Measurements from ENCODE around the gene PREPL. TPM values are rescaled to one million over a fixed set of nuclear protein-coding genes. Genes with fewer than 3 reads are reported as not detected.

PREPL gene
- total RNA-seq, 1 donor from 2014 or later: 38.4 TPM

GRCh38 chr2:44369392-44369791 lies 8.1 kb upstream of the PREPL start:
- no peak overlapping the region for H3K27ac Mint-ChIP-seq (ENCODE audit: unreplicated experiment)
- H3K9me3 Mint-ChIP-seq (ENCODE audit: unreplicated experiment): no peaks in the 10 kb centered on the region
- no peak for DNase-seq
- no peak overlapping the region for H3K4me3 Mint-ChIP-seq (ENCODE audit: unreplicated experiment)
- no peaks in the 10 kb centered on the region for H3K36me3 Mint-ChIP-seq (ENCODE audit: unreplicated experiment)
- no peak for TF ChIP-seq CTCF (IDR thresholded peaks at IDR 0.05; ENCODE audit: partially characterized antibody, unreplicated experiment)
- no peaks in the 10 kb centered on the region for H3K27me3 Mint-ChIP-seq (ENCODE audit: unreplicated experiment)
- H3K4me1 Mint-ChIP-seq (ENCODE audit: low read depth, unreplicated experiment): no peaks in the 10 kb centered on the region

GRCh38 chr2:44367591-44367990 lies 6.3 kb upstream of the PREPL start:
- peaks cover 1% of the 10 kb centered on the region for H3K9me3 Mint-ChIP-seq (ENCODE audit: unreplicated experiment)
- no peak overlapping the region for H3K27ac Mint-ChIP-seq (ENCODE audit: unreplicated experiment)
- DNase-seq: no peak
- peaks cover under 1% of the 10 kb centered on the region for H3K27me3 Mint-ChIP-seq (ENCODE audit: unreplicated experiment)
- no peaks in the 10 kb centered on the region for H3K4me1 Mint-ChIP-seq (ENCODE audit: low read depth, unreplicated experiment)
- no peak overlapping the region for H3K4me3 Mint-ChIP-seq (ENCODE audit: unreplicated experiment)
- TF ChIP-seq CTCF (IDR thresholded peaks at IDR 0.05; ENCODE audit: partially characterized antibody, unreplicated experiment): no peak
- no peaks in the 10 kb centered on the region for H3K36me3 Mint-ChIP-seq (ENCODE audit: unreplicated experiment)

GRCh38 chr2:44364604-44365003 lies 3.3 kb upstream of the PREPL start:
- H3K9me3 Mint-ChIP-seq (ENCODE audit: unreplicated experiment): peaks cover 6% of the 10 kb centered on the region
- peaks cover 6% of the 10 kb centered on the region for H3K4me1 Mint-ChIP-seq (ENCODE audit: low read depth, unreplicated experiment)
- peaks cover 4% of the 10 kb centered on the region for H3K27me3 Mint-ChIP-seq (ENCODE audit: unreplicated experiment)
- H3K4me3 Mint-ChIP-seq (ENCODE audit: unreplicated experiment): no peak overlapping the region
- H3K36me3 Mint-ChIP-seq (ENCODE audit: unreplicated experiment): no peaks in the 10 kb centered on the region
- no peak for DNase-seq
- TF ChIP-seq CTCF (IDR thresholded peaks at IDR 0.05; ENCODE audit: partially characterized antibody, unreplicated experiment): no peak
- H3K27ac Mint-ChIP-seq (ENCODE audit: unreplicated experiment): no peak overlapping the region

GRCh38 chr2:44362207-44363015 lies 1.1 kb upstream of the PREPL start:
- Mint-ChIP-seq H3K27me3 (ENCODE audit: unreplicated experiment) (peaks cover 4% of the 10 kb centered on the region), H3K27ac (ENCODE audit: unreplicated experiment) (peak overlapping the region; percentile 95), H3K4me1 (ENCODE audit: low read depth, unreplicated experiment) (peaks cover 6% of the 10 kb centered on the region), H3K4me3 (ENCODE audit: unreplicated experiment) (peak overlapping the region; percentile 100), H3K36me3 (ENCODE audit: unreplicated experiment) (no peaks in the 10 kb centered on the region), H3K9me3 (ENCODE audit: unreplicated experiment) (peaks cover 6% of the 10 kb centered on the region)
- DNase-seq: peak; percentile 50
- no peak for TF ChIP-seq CTCF (IDR thresholded peaks at IDR 0.05; ENCODE audit: partially characterized antibody, unreplicated experiment)

- peak overlapping the region; percentile 100 for H3K27ac Mint-ChIP-seq (ENCODE audit: unreplicated experiment)
- H3K36me3 Mint-ChIP-seq (ENCODE audit: unreplicated experiment): no peaks in the 10 kb centered on the region
- peaks cover 6% of the 10 kb centered on the region for H3K4me1 Mint-ChIP-seq (ENCODE audit: low read depth, unreplicated experiment)
- TF ChIP-seq CTCF (IDR thresholded peaks at IDR 0.05; ENCODE audit: partially characterized antibody, unreplicated experiment): no peak
- peaks cover 5% of the 10 kb centered on the region for H3K27me3 Mint-ChIP-seq (ENCODE audit: unreplicated experiment)
- DNase-seq: no peak
- peaks cover 6% of the 10 kb centered on the region for H3K9me3 Mint-ChIP-seq (ENCODE audit: unreplicated experiment)
- peak overlapping the region; percentile 100 for H3K4me3 Mint-ChIP-seq (ENCODE audit: unreplicated experiment)
Measured at GRCh38 chr2:44360749-44361329, 455 bp downstream of the PREPL start.
